K562 (cell line): ENCODE results near the gene PLAAT3. TPM values are rescaled to one million over a fixed set of nuclear protein-coding genes. Genes with fewer than 3 reads are reported as not detected.
A peak's percentile ranks its signal among the peaks of the same experiment; 100 is the strongest.

Experiments used
- ARID4B ChIP-seq: sonication (generic); formaldehyde crosslinking; IDR thresholded peaks from 2 replicates; pipeline ENCODE4 v1.8.0; 2022; ENCODE audit warnings: mild to moderate bottlenecking, missing genetic modification reagents
- FOXP4 ChIP-seq: sonication (generic); formaldehyde crosslinking; IDR thresholded peaks from 2 replicates; pipeline ENCODE4 v1.8.0; 2022; ENCODE audit warnings: mild to moderate bottlenecking, missing genetic modification reagents, borderline replicate concordance
- HEY1 ChIP-seq: fragments of 250-450 bp; sonication (Bioruptor Pico); IDR thresholded peaks from 2 replicates; pipeline ENCODE4 v1.5.0; 2020; ENCODE audit warnings: mild to moderate bottlenecking, moderate library complexity, borderline replicate concordance
- MEF2D ChIP-seq: conservative IDR thresholded peaks from 2 replicates; pipeline ENCODE4 v1.6.1; 2016; ENCODE audit warnings: low read depth, missing genetic modification characterization, missing compliant biosample characterization
- RBFOX2 ChIP-seq: fragments of 200-400 bp; formaldehyde crosslinking; IDR thresholded peaks from 2 replicates; pipeline ENCODE4 v1.6.1; 2017; ENCODE audit warnings: low read depth, mild to moderate bottlenecking, low read length, moderate library complexity
- SNAPC5 ChIP-seq: fragments of 250-450 bp; sonication (Bioruptor Pico); IDR thresholded peaks from 2 replicates; pipeline ENCODE4 v1.8.0; 2021; ENCODE audit warnings: moderate library complexity, mild to moderate bottlenecking, inconsistent platforms
- UBTF ChIP-seq, 2 experiments: IDR thresholded peaks; 2 replicates each; pipeline ENCODE4 v1.6.1; 2012; ENCODE audit warnings: improper control_type of control experiment in 2 of 2, low read depth in 2 of 2, low read length in 2 of 2, borderline replicate concordance in 1 of 2
- ZMIZ1 ChIP-seq, 2 experiments: fragments of 150-350 bp in 1 of 2; IDR thresholded peaks; 2 replicates each; pipeline ENCODE4 v1.6.1; 2012 to 2016; ENCODE audit warnings: low read depth in 2 of 2, low read length in 2 of 2, mild to moderate bottlenecking in 1 of 2, moderate library complexity in 1 of 2
- ZNF232 ChIP-seq: sonication (generic); formaldehyde crosslinking; IDR thresholded peaks from 2 replicates; pipeline ENCODE4 v1.8.0; 2022; ENCODE audit warnings: mild to moderate bottlenecking, missing genetic modification reagents
- ZNF444 ChIP-seq: fragments of 250-450 bp; sonication (Bioruptor Pico); IDR thresholded peaks from 2 replicates; pipeline ENCODE4 v1.4.0; 2020; ENCODE audit warnings: mild to moderate bottlenecking, moderate library complexity
- ZNF668 ChIP-seq: fragments of 250-450 bp; sonication (Bioruptor Pico); IDR thresholded peaks from 2 replicates; pipeline ENCODE4 v1.8.0; 2022; ENCODE audit warnings: mild to moderate bottlenecking, inconsistent platforms
- ZNF780A ChIP-seq: fragments of 250-450 bp; sonication (Bioruptor Pico); IDR thresholded peaks from 2 replicates; pipeline ENCODE4 v1.5.0; 2021; ENCODE audit warnings: mild to moderate bottlenecking
- ZNF785 ChIP-seq: fragments of 250-450 bp; sonication (Bioruptor Pico); IDR thresholded peaks from 2 replicates; pipeline ENCODE4 v1.4.0; 2020; ENCODE audit warnings: mild to moderate bottlenecking
- ZZZ3 ChIP-seq: fragments of 450-650 bp; IDR thresholded peaks from 2 replicates; pipeline ENCODE4 v1.6.1; 2016; ENCODE audit warnings: antibody characterized with exemption, mild to moderate bottlenecking, moderate library complexity
- polyA plus RNA-seq, 8 experiments: library from polyadenylated mRNA; depleted of rRNA in 4 of 8; stranded (reverse) in 5 of 8; unstranded in 3 of 8; fragments of >200 nt; fragmentation: Nextera tagmentation in 2 of 8; fragmentation: Illumina TruSeq in 1 of 8; extraction: Ambion mirVana in 2 of 8; extraction: Trizol in 1 of 8; gene quantifications; 2 replicates each; pipeline versions ENCODE4 v1.2.1 to v1.2.3, GENCODE V29; 2011 to 2014; ENCODE audit warnings: inconsistent platforms in 1 of 8, missing spikeins in 1 of 8
- total RNA-seq, 7 experiments: library from RNA; depleted of rRNA in 6 of 7; stranded (reverse); fragments of >200 nt in 6 of 7; fragmentation: Illumina TruSeq in 2 of 7; extraction: Trizol in 2 of 7; gene quantifications; 2 replicates each; pipeline versions ENCODE4 v1.2.1 to v1.2.3, GENCODE V29; 2011 to 2021; ENCODE audit warnings: low replicate concordance in 1 of 7

Gene PLAAT3
- total and polyA plus RNA-seq, 9 of the 15 experiments (the other 6 are each of a cell fraction or from before 2014, with no cell fraction given) = 0.80 to 2.7 (median 1.4) TPM

- TF ChIP-seq ZNF780A (CRISPR knock-in tag) = no peak
- TF ChIP-seq SNAPC5 (CRISPR knock-in tag) = peak; percentile 72
- peak; percentile 86; the same call in 1 of the 2 replicates for TF ChIP-seq ZNF785 (CRISPR knock-in tag)
- TF ChIP-seq FOXP4 (CRISPR knock-in tag) = no peak
- TF ChIP-seq ZZZ3 = no peak
- no peak for TF ChIP-seq ZMIZ1 (IDR thresholded peaks at IDR 0.05; ENCODE audit: low read depth in 2 of 2, low read length in 2 of 2)
- TF ChIP-seq ZNF232 (CRISPR knock-in tag) = no peak
- TF ChIP-seq UBTF (IDR thresholded peaks at IDR 0.05; ENCODE audit: borderline replicate concordance in 1 of 2, low read depth in 2 of 2, low read length in 2 of 2) = no peak
- TF ChIP-seq HEY1 (CRISPR knock-in tag) = peak; percentile 96
- TF ChIP-seq ARID4B (CRISPR knock-in tag) = no peak
- no peak for TF ChIP-seq RBFOX2
- TF ChIP-seq ZNF668 = peak; percentile 98
- peak; percentile 95 for TF ChIP-seq MEF2D (tag)
- TF ChIP-seq ZNF444 (CRISPR knock-in tag) = peak; percentile 95
Measured at GRCh38 chr11:63534895-63535461, 79.3 kb downstream of the PLAAT3 start (continued).
